Measurements from ENCODE around the gene PPM1A.

PPM1A gene

GRCh38 chr14:60277605-60278190 is 28.7 kb downstream of the PPM1A start:
- no peak overlapping the region for H2AFZ ChIP-seq (ENCODE audit: low read depth, low read length)
- no peak overlapping the region for H3K18ac ChIP-seq (ENCODE audit: low read depth in 1 of 2, low read length in 2 of 2)
- H3K23ac ChIP-seq (ENCODE audit: low read length in 2 of 2), result no peak overlapping the region
- no peak overlapping the region for H3K4me3 ChIP-seq (ENCODE audit: insufficient read depth in 1 of 2, low read depth in 1 of 2, low read length in 2 of 2)
- H3K9ac ChIP-seq (ENCODE audit: low read length), result no peak overlapping the region
- H2AK5ac ChIP-seq (ENCODE audit: low read length, severe bottlenecking), result no peak overlapping the region
- peaks cover 17% of the 10 kb centered on the region for H3K79me1 ChIP-seq (replicated peaks; ENCODE audit: low read length, poor library complexity, severe bottlenecking)
- no peak for DNase-seq
- H4K91ac ChIP-seq (ENCODE audit: low read length), result no peak overlapping the region
- no peak overlapping the region for H3K14ac ChIP-seq (ENCODE audit: low read length in 2 of 2)
- peaks cover 2 to 15% of the 10 kb centered on the region in 2 experiments for H3K36me3 ChIP-seq (ENCODE audit: control insufficient read depth in 1 of 2, insufficient read depth in 2 of 2, low read depth in 1 of 2, low read length in 2 of 2)
- no peak overlapping the region for H2BK5ac ChIP-seq (ENCODE audit: low read depth, low read length, poor library complexity, severe bottlenecking)
- no peaks in the 10 kb centered on the region for H3K9me3 ChIP-seq (ENCODE audit: control insufficient read depth, low read length)
- no peak overlapping the region for H3K27ac ChIP-seq (ENCODE audit: low read length, poor library complexity, severe bottlenecking)
- no peak overlapping the region for H2BK120ac ChIP-seq (ENCODE audit: low read depth, low read length)
- no peak overlapping the region for H2BK15ac ChIP-seq (ENCODE audit: low read depth, poor library complexity, severe bottlenecking)
- H3K27me3 ChIP-seq (ENCODE audit: control insufficient read depth in 1 of 2, insufficient read depth in 1 of 2, low read length in 2 of 2), result no peaks in the 10 kb centered on the region
- no peak overlapping the region for H4K8ac ChIP-seq (ENCODE audit: low read length)
- WGBS, result 78% methylated on average over 1 of the region's 2 CpGs
- H3K4me2 ChIP-seq (ENCODE audit: low read length, poor library complexity, severe bottlenecking), result no peak overlapping the region
- H3K4ac ChIP-seq (ENCODE audit: low read depth in 1 of 2, low read length in 2 of 2), result no peak overlapping the region
- peaks cover 3% of the 10 kb centered on the region for H3K4me1 ChIP-seq (ENCODE audit: control insufficient read depth, insufficient read depth, low read depth, low read length)
- H2BK12ac ChIP-seq (ENCODE audit: low read length in 2 of 2), result no peak overlapping the region

GRCh38 chr14:60278350-60278749 is 29.3 kb downstream of the PPM1A start:
- DNase-seq, result no peak
- H3K18ac ChIP-seq (ENCODE audit: low read depth in 1 of 2, low read length in 2 of 2), result no peak overlapping the region
- no peak overlapping the region for H4K91ac ChIP-seq (ENCODE audit: low read length)
- no peak overlapping the region for H2BK15ac ChIP-seq (ENCODE audit: low read depth, poor library complexity, severe bottlenecking)
- no peak overlapping the region for H4K8ac ChIP-seq (ENCODE audit: low read length)
- H3K27me3 ChIP-seq (ENCODE audit: control insufficient read depth in 1 of 2, insufficient read depth in 1 of 2, low read length in 2 of 2), result no peaks in the 10 kb centered on the region
- H3K4me1 ChIP-seq (ENCODE audit: control insufficient read depth, insufficient read depth, low read depth, low read length), result peaks cover 3% of the 10 kb centered on the region
- 100% methylated on average over 1 of the region's 2 CpGs for WGBS
- H3K23ac ChIP-seq (ENCODE audit: low read length in 2 of 2), result no peak overlapping the region
- no peak overlapping the region for H3K4me2 ChIP-seq (ENCODE audit: low read length, poor library complexity, severe bottlenecking)
- H2BK5ac ChIP-seq (ENCODE audit: low read depth, low read length, poor library complexity, severe bottlenecking), result no peak overlapping the region
- H3K9ac ChIP-seq (ENCODE audit: low read length), result no peak overlapping the region
- H3K14ac ChIP-seq (ENCODE audit: low read length in 2 of 2), result no peak overlapping the region
- H2BK120ac ChIP-seq (ENCODE audit: low read depth, low read length), result no peak overlapping the region
- no peak overlapping the region for H3K4ac ChIP-seq (ENCODE audit: low read depth in 1 of 2, low read length in 2 of 2)
- peaks cover 3 to 21% of the 10 kb centered on the region in 2 experiments for H3K36me3 ChIP-seq (ENCODE audit: control insufficient read depth in 1 of 2, insufficient read depth in 2 of 2, low read depth in 1 of 2, low read length in 2 of 2)
- H2BK12ac ChIP-seq (ENCODE audit: low read length in 2 of 2), result no peak overlapping the region
- no peak overlapping the region for H2AFZ ChIP-seq (ENCODE audit: low read depth, low read length)
- H3K4me3 ChIP-seq (ENCODE audit: insufficient read depth in 1 of 2, low read depth in 1 of 2, low read length in 2 of 2), result no peak overlapping the region
- H2AK5ac ChIP-seq (ENCODE audit: low read length, severe bottlenecking), result no peak overlapping the region
- peaks cover 17% of the 10 kb centered on the region for H3K79me1 ChIP-seq (replicated peaks; ENCODE audit: low read length, poor library complexity, severe bottlenecking)
- no peaks in the 10 kb centered on the region for H3K9me3 ChIP-seq (ENCODE audit: control insufficient read depth, low read length)
- no peak overlapping the region for H3K27ac ChIP-seq (ENCODE audit: low read length, poor library complexity, severe bottlenecking)

GRCh38 chr14:60287452-60287851 is 38.4 kb downstream of the PPM1A start:
- no peak overlapping the region for H4K91ac ChIP-seq (ENCODE audit: low read length)
- H3K14ac ChIP-seq (ENCODE audit: low read length in 2 of 2), result no peak overlapping the region
- H3K9ac ChIP-seq (ENCODE audit: low read length), result no peak overlapping the region
- no peak overlapping the region for H3K18ac ChIP-seq (ENCODE audit: low read depth in 1 of 2, low read length in 2 of 2)
- no peak overlapping the region for H2AFZ ChIP-seq (ENCODE audit: low read depth, low read length)
- no peak overlapping the region for H3K23ac ChIP-seq (ENCODE audit: low read length in 2 of 2)
- peaks cover 3 to 66% of the 10 kb centered on the region in 2 experiments for H3K36me3 ChIP-seq (ENCODE audit: control insufficient read depth in 1 of 2, insufficient read depth in 2 of 2, low read depth in 1 of 2, low read length in 2 of 2)
- H3K79me1 ChIP-seq (replicated peaks; ENCODE audit: low read length, poor library complexity, severe bottlenecking), result peaks cover 8% of the 10 kb centered on the region
- H2BK12ac ChIP-seq (ENCODE audit: low read length in 2 of 2), result no peak overlapping the region
- no peaks in the 10 kb centered on the region for H3K27me3 ChIP-seq (ENCODE audit: control insufficient read depth in 1 of 2, insufficient read depth in 1 of 2, low read length in 2 of 2)
- H2BK120ac ChIP-seq (ENCODE audit: low read depth, low read length), result no peak overlapping the region
- no peak overlapping the region for H2AK5ac ChIP-seq (ENCODE audit: low read length, severe bottlenecking)
- no peaks in the 10 kb centered on the region for H3K4me1 ChIP-seq (ENCODE audit: control insufficient read depth, insufficient read depth, low read depth, low read length)
- H3K4me2 ChIP-seq (ENCODE audit: low read length, poor library complexity, severe bottlenecking), result no peak overlapping the region
- H2BK5ac ChIP-seq (ENCODE audit: low read depth, low read length, poor library complexity, severe bottlenecking), result no peak overlapping the region
- no peak overlapping the region for H3K4ac ChIP-seq (ENCODE audit: low read depth in 1 of 2, low read length in 2 of 2)
- no peaks in the 10 kb centered on the region for H3K9me3 ChIP-seq (ENCODE audit: control insufficient read depth, low read length)
- no peak overlapping the region for H3K27ac ChIP-seq (ENCODE audit: low read length, poor library complexity, severe bottlenecking)
- no peak overlapping the region for H4K8ac ChIP-seq (ENCODE audit: low read length)
- no peak for DNase-seq
- H2BK15ac ChIP-seq (ENCODE audit: low read depth, poor library complexity, severe bottlenecking), result no peak overlapping the region
- no peak overlapping the region for H3K4me3 ChIP-seq (ENCODE audit: insufficient read depth in 1 of 2, low read depth in 1 of 2, low read length in 2 of 2)

- no peak overlapping the region for H2BK120ac ChIP-seq (ENCODE audit: low read depth, low read length)
- no peak overlapping the region for H3K9ac ChIP-seq (ENCODE audit: low read length)
- H3K4me1 ChIP-seq (ENCODE audit: control insufficient read depth, insufficient read depth, low read depth, low read length), result no peaks in the 10 kb centered on the region
- no peak overlapping the region for H3K27ac ChIP-seq (ENCODE audit: low read length, poor library complexity, severe bottlenecking)
- H2AFZ ChIP-seq (ENCODE audit: low read depth, low read length), result no peak overlapping the region
- peaks cover 4% of the 10 kb centered on the region for H3K79me1 ChIP-seq (replicated peaks; ENCODE audit: low read length, poor library complexity, severe bottlenecking)
- no peak overlapping the region for H4K91ac ChIP-seq (ENCODE audit: low read length)
- H2BK15ac ChIP-seq (ENCODE audit: low read depth, poor library complexity, severe bottlenecking), result no peak overlapping the region
- no peaks in the 10 kb centered on the region for H3K27me3 ChIP-seq (ENCODE audit: control insufficient read depth in 1 of 2, insufficient read depth in 1 of 2, low read length in 2 of 2)
- no peak overlapping the region for H4K8ac ChIP-seq (ENCODE audit: low read length)
- no peak overlapping the region for H3K23ac ChIP-seq (ENCODE audit: low read length in 2 of 2)
- H3K36me3 ChIP-seq (ENCODE audit: control insufficient read depth in 1 of 2, insufficient read depth in 2 of 2, low read depth in 1 of 2, low read length in 2 of 2), result peaks cover 0 to 66% of the 10 kb centered on the region in 2 experiments
- no peaks in the 10 kb centered on the region for H3K9me3 ChIP-seq (ENCODE audit: control insufficient read depth, low read length)
- H3K4me2 ChIP-seq (ENCODE audit: low read length, poor library complexity, severe bottlenecking), result no peak overlapping the region
- no peak overlapping the region for H2AK5ac ChIP-seq (ENCODE audit: low read length, severe bottlenecking)
- no peak overlapping the region for H3K4me3 ChIP-seq (ENCODE audit: insufficient read depth in 1 of 2, low read depth in 1 of 2, low read length in 2 of 2)
- no peak overlapping the region for H2BK5ac ChIP-seq (ENCODE audit: low read depth, low read length, poor library complexity, severe bottlenecking)
- no peak overlapping the region for H3K14ac ChIP-seq (ENCODE audit: low read length in 2 of 2)
- H2BK12ac ChIP-seq (ENCODE audit: low read length in 2 of 2), result no peak overlapping the region
- no peak for DNase-seq
- no peak overlapping the region for H3K18ac ChIP-seq (ENCODE audit: low read depth in 1 of 2, low read length in 2 of 2)
- H3K4ac ChIP-seq (ENCODE audit: low read depth in 1 of 2, low read length in 2 of 2), result no peak overlapping the region
- WGBS, result no CpG with 5 or more reads among the region's 1 CpG
Measured at GRCh38 chr14:60288279-60288678, 39.3 kb downstream of the PPM1A start.

Data from mesenchymal stem cell (in vitro differentiated cells and primary cell).